ENCODE data around the gene XRCC3.

DNA sequence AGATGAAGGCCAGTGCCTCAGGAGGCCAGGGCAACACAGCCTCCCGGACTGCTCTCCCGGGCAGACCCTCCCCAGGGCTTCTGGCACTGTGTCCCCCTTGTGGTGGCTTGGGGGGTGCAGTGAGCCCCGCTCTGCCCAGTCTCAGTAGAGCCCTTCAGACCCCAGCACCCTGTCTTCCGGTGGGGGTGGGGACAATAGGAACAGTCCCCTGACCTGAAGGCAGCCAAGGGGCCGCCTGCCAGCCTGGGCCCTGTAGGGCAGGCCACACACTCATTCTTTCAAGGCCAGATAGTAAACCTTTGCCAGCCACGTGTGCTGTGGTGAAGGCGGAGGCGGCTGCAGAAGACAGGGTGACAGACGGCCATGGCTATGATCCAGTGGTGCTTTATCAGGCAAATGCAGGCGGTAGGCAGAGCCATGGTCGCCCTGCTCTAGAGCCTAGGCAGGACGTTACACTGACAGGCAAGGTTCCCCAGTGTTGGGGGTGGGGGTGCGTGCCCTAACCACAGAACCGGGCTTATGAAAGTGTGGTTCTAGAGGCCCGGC, 15.3 kb upstream of the XRCC3 start:
- TF ChIP-seq, protein P1, sequence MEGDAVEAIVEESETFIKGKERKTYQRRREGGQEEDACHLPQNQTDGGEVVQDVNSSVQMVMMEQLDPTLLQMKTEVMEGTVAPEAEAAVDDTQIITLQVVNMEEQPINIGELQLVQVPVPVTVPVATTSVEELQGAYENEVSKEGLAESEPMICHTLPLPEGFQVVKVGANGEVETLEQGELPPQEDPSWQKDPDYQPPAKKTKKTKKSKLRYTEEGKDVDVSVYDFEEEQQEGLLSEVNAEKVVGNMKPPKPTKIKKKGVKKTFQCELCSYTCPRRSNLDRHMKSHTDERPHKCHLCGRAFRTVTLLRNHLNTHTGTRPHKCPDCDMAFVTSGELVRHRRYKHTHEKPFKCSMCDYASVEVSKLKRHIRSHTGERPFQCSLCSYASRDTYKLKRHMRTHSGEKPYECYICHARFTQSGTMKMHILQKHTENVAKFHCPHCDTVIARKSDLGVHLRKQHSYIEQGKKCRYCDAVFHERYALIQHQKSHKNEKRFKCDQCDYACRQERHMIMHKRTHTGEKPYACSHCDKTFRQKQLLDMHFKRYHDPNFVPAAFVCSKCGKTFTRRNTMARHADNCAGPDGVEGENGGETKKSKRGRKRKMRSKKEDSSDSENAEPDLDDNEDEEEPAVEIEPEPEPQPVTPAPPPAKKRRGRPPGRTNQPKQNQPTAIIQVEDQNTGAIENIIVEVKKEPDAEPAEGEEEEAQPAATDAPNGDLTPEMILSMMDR (IDR thresholded peaks at IDR 0.05; ENCODE audit: insufficient read depth, low read depth, low read length): no peak
- TF ChIP-seq EZH2 (IDR thresholded peaks at IDR 0.05; ENCODE audit: insufficient read depth, low read length): no peak
